Erythroblast (primary cell): ENCODE data around the gene NCOA5.
"Not testable (repeated sequence)": the region's sequence is repeated elsewhere in the genome, so short reads cannot be mapped to it uniquely, and the experiment has no call there.

Experiments
- GATA1 ChIP-seq: IDR thresholded peaks from 2 replicates; pipeline ENCODE4 v1.6.1; 2011; ENCODE audit warnings: low read depth, mild to moderate bottlenecking, control low read depth, low read length, moderate library complexity
- POLR2A ChIP-seq: IDR thresholded peaks from 2 replicates; pipeline ENCODE4 v1.6.1; 2011; ENCODE audit warnings: mild to moderate bottlenecking, low read length

DNA sequence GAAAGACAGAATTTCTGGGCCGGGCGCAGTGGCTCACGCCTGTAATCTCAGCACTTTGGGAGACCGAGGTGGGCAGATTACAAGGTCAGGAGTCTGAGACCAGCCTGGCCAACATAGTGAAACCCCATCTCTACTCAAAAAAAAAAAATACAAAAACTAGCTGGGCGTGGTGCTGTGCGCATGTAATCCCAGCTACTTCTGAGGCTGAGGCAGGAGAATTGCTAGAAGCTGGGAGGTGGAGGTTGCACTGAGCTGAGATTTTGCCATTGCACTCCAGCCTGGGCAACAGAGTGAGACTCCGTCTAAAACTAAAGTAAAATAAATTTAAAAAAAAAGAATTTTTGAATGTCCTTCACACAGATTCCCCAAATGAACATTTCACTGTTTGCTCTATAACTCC lies 10.7 kb upstream of the NCOA5 start:
- TF ChIP-seq POLR2A, GATA1: not testable (repeated sequence)
